Gastroesophageal sphincter (tissue), 4 donors: ENCODE results near the gene TWF2. TPM values are rescaled to one million over a fixed set of nuclear protein-coding genes. Genes with fewer than 3 reads are reported as not detected.
A peak's percentile ranks its signal among the peaks of the same experiment; 100 is the strongest.
"Not testable (repeated sequence)": the region's sequence is repeated elsewhere in the genome, so short reads cannot be mapped to it uniquely, and the experiment has no call there.

Source experiments
- ATAC-seq: fragments of 150-250 bp; one replicate; pipeline ENCODE4 v1.9.1; 2016; ENCODE audit warnings: mild to moderate bottlenecking, moderate library complexity
- H3K27ac ChIP-seq, 4 donors: fragments of 200-600 bp; sonication (generic) in 3 of 4; 1 replicate in 3 of 4; 2 replicates in 1 of 4; pipeline ENCODE4 v1.5.1; 2016 to 2019
- H3K27me3 ChIP-seq: fragments of 200-600 bp; sonication (generic); one replicate; pipeline ENCODE4 v1.5.1; 2019
- H3K36me3 ChIP-seq, 2 donors: fragments of 200-600 bp; sonication (generic); one replicate each; pipeline ENCODE4 v1.5.1; 2019; ENCODE audit warnings: control low read depth in 1 of 2
- H3K4me1 ChIP-seq, 3 donors: fragments of 200-600 bp; sonication (generic); 1 replicate in 2 of 3; 2 replicates in 1 of 3; pipeline ENCODE4 v1.5.1; 2016 to 2019; ENCODE audit warnings: control low read depth in 2 of 3
- H3K4me3 ChIP-seq, 2 donors: fragments of 200-600 bp; sonication (generic); one replicate each; pipeline ENCODE4 v1.5.1; 2019; ENCODE audit warnings: mild to moderate bottlenecking in 1 of 2, moderate library complexity in 1 of 2
- H3K9me3 ChIP-seq, 3 donors: fragments of 200-600 bp; sonication (generic); one replicate each; pipeline ENCODE4 v1.5.1; 2017 to 2019; ENCODE audit warnings: control low read depth in 2 of 3
- CTCF ChIP-seq, 4 experiments: fragments of 200-600 bp in 2 of 4; fragments of 450-650 bp in 2 of 4; sonication (generic) in 1 of 4; IDR thresholded peaks; one replicate each; pipeline ENCODE4 v1.5.1; 2017 to 2019; ENCODE audit warnings: antibody characterized with exemption in 4 of 4, mild to moderate bottlenecking in 2 of 4, moderate library complexity in 2 of 4
- EP300 ChIP-seq: sonication (generic); formaldehyde crosslinking; IDR thresholded peaks from one replicate; pipeline ENCODE4 v1.6.1; 2017; ENCODE audit warnings: antibody characterized with exemption, mild to moderate bottlenecking
- POLR2A ChIP-seq, 2 donors: fragments of 450-650 bp; IDR thresholded peaks; one replicate each; pipeline ENCODE4 v1.6.1; 2017; ENCODE audit warnings: antibody characterized with exemption in 2 of 2, mild to moderate bottlenecking in 2 of 2, moderate library complexity in 1 of 2
- POLR2AphosphoS5 ChIP-seq: sonication (generic); formaldehyde crosslinking; IDR thresholded peaks from one replicate; pipeline ENCODE4 v1.6.1; 2017; ENCODE audit warnings: antibody characterized with exemption
- WGBS, 2 donors: methylation state at CpG; one replicate each; pipeline ENCODE4 v1.1.5; 2018; ENCODE audit warnings: low coverage in 1 of 2; 5-methylcytosine and 5-hydroxymethylcytosine counted together
- total RNA-seq, 4 donors: library from RNA; depleted of rRNA; stranded (reverse); fragments of >200 nt; gene quantifications; one replicate each; pipeline ENCODE4 v1.1.0, GENCODE V29; 2016

TWF2 gene
- total RNA-seq, result 10 to 100 TPM; 46.8 to 79.5 (median 69.2) TPM

- Histone ChIP-seq H3K9me3 (no peaks in the 10 kb centered on the region), H3K4me3 (peak within 1 kb of the TSS; percentile 57 to 95), H3K36me3 (peaks cover 0 to 14% of the 10 kb centered on the region in 2 donors), H3K27ac (peak within 1 kb of the TSS; percentile 77 to 99 (median 92)), H3K4me1 (peaks cover 0 to 67% (median 36%) of the 10 kb centered on the region in 3 donors), H3K27me3 (no peaks in the 10 kb centered on the region)
- 1% methylated on average over 18 of the region's 92 CpGs; no CpG with 5 or more reads in 1 of the 2 donors for WGBS, 2 donors
- TF ChIP-seq POLR2A (IDR thresholded peaks at IDR 0.05) (peak; percentile 59 to 74), POLR2AphosphoS5 (peak; percentile 68), CTCF (IDR thresholded peaks at IDR 0.05) (peak in 3 of 4 experiments; percentile 47 to 63 (median 51)), EP300 (no peak)
- ATAC-seq, result peak; percentile 82
Measured at GRCh38 chr3:52238761-52239701, at the start of gene TWF2. TWF2 (minus strand) TSS chr3:52239158; CDS start chr3:52239016, 142 bp downstream.

- H3K4me1 ChIP-seq, result peaks cover 0 to 23% (median 10%) of the 10 kb centered on the region in 3 donors
- 93% methylated on average over 4 to 6 of the region's 6 CpGs for WGBS, 2 donors
- peaks cover 0 to 43% of the 10 kb centered on the region in 2 donors for H3K36me3 ChIP-seq
- ATAC-seq, result no peak
- H3K27ac ChIP-seq, result peak overlapping the region in 3 of 4 donors; percentile 98 to 100 (median 100)
- H3K4me3 ChIP-seq, result peak overlapping the region in 1 of 2 donors; percentile 89
- H3K27me3 ChIP-seq, result no peaks in the 10 kb centered on the region
- TF ChIP-seq POLR2AphosphoS5 (no peak), EP300 (no peak), POLR2A (IDR thresholded peaks at IDR 0.05) (no peak), CTCF (IDR thresholded peaks at IDR 0.05) (no peak)
- H3K9me3 ChIP-seq, result no peaks in the 10 kb centered on the region
Measured at GRCh38 chr3:52288674-52289073, 49.7 kb upstream of the TWF2 start.

GRCh38 chr3:52286777-52287110, 47.8 kb upstream of the TWF2 start:
- H3K9me3 ChIP-seq, result no peaks in the 10 kb centered on the region
- H3K4me1 ChIP-seq, result peaks cover 0 to 23% (median 10%) of the 10 kb centered on the region in 3 donors
- TF ChIP-seq POLR2AphosphoS5 (no peak), EP300 (no peak), POLR2A (IDR thresholded peaks at IDR 0.05) (no peak), CTCF (IDR thresholded peaks at IDR 0.05) (no peak)
- WGBS, 2 donors, result 62% methylated on average over 5 of the region's 8 CpGs; no CpG with 5 or more reads in 1 of the 2 donors
- ATAC-seq, result no peak
- H3K4me3 ChIP-seq, result peak overlapping the region; percentile 60 to 89
- no peaks in the 10 kb centered on the region for H3K27me3 ChIP-seq
- peaks cover 0 to 34% of the 10 kb centered on the region in 2 donors for H3K36me3 ChIP-seq
- H3K27ac ChIP-seq, result peak overlapping the region; percentile 93 to 100 (median 99)

GRCh38 chr3:52284051-52284450, 45.1 kb upstream of the TWF2 start:
- not testable (repeated sequence) for ATAC-seq, H3K27ac ChIP-seq, H3K9me3 ChIP-seq, H3K4me3 ChIP-seq, H3K27me3 ChIP-seq
- 100% methylated on average over 1 of the region's 4 CpGs; no CpG with 5 or more reads in 1 of the 2 donors for WGBS, 2 donors
- peaks cover 0 to 40% (median 10%) of the 10 kb centered on the region in 3 donors for H3K4me1 ChIP-seq
- peaks cover 0 to 19% of the 10 kb centered on the region in 2 donors for H3K36me3 ChIP-seq

GRCh38 chr3:52283306-52283705, 44.3 kb upstream of the TWF2 start:
- no peak overlapping the region for H3K27ac ChIP-seq
- peaks cover 0 to 19% of the 10 kb centered on the region in 2 donors for H3K36me3 ChIP-seq
- 25 to 71% methylated on average over 1 of the region's 1 CpG for WGBS, 2 donors
- no peak overlapping the region for H3K4me3 ChIP-seq
- no peaks in the 10 kb centered on the region for H3K9me3 ChIP-seq
- no peak for ATAC-seq
- no peak for TF ChIP-seq POLR2A (IDR thresholded peaks at IDR 0.05)
- TF ChIP-seq EP300, result no peak
- TF ChIP-seq CTCF (IDR thresholded peaks at IDR 0.05), result no peak
- TF ChIP-seq POLR2AphosphoS5, result no peak
- H3K27me3 ChIP-seq, result no peaks in the 10 kb centered on the region
- H3K4me1 ChIP-seq, result peaks cover 0 to 34% (median 5%) of the 10 kb centered on the region in 3 donors
